Activated T-helper 9 cell treated with anti-CD3 and anti-CD28 coated beads, Interleukin-2, amount 50 U/mL, for 16 hours (primary cell): ENCODE measurements around the gene MDFIC2.

Experiments
- DNase-seq: peaks from one replicate; pipeline ENCODE4 v3.0.0-alpha.2; 2020; ENCODE audit warnings: low read depth

Gene MDFIC2

DNA sequence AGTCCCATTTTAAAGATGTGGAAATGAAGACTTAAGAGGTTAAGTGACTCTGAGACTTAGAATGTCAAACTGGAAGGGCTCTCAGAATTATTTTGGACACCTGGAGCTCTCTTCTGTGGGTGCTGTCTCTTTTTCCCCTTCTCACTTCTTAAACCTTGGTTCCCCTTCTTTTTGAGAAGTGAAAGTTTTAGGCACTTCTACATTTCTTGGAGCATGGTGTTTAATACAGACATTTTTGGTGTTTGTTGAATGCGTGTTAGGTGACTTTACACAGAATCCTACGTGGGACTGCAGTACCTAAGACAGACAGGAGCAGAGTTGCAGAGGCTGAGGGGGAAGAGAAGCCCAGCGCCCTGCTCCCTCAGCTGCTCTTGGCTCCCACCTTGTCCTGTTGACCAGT is 133.3 kb downstream of the MDFIC2 start:
- no peak for DNase-seq

GRCh38 chr3:70177881-70178645 is 134.4 kb downstream of the MDFIC2 start:
- no peak for DNase-seq

- no peak for DNase-seq
Measured at GRCh38 chr3:70176224-70176623, 136.2 kb downstream of the MDFIC2 start.

DNA sequence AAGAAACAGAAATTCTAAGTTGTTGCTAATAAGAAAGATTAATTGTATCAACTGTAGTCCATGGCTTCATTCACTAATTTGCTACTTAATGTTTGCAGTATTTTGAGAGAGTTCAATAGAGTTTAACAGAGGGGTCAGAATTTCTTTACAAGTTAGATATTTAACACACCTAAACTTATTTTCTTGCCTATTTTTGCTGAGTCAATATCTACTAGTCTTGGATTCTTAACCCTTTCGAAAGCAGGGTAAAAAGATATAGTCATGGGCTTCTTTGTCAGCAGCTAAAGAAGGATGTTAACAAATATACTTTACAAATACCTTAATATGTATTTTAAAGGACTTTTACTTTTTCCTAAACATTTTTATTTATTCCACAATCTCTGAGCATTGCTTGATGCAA is 155.6 kb downstream of the MDFIC2 start:
- DNase-seq, result no peak

GRCh38 chr3:70150599-70150998 is 161.8 kb downstream of the MDFIC2 start:
- no peak for DNase-seq

DNA sequence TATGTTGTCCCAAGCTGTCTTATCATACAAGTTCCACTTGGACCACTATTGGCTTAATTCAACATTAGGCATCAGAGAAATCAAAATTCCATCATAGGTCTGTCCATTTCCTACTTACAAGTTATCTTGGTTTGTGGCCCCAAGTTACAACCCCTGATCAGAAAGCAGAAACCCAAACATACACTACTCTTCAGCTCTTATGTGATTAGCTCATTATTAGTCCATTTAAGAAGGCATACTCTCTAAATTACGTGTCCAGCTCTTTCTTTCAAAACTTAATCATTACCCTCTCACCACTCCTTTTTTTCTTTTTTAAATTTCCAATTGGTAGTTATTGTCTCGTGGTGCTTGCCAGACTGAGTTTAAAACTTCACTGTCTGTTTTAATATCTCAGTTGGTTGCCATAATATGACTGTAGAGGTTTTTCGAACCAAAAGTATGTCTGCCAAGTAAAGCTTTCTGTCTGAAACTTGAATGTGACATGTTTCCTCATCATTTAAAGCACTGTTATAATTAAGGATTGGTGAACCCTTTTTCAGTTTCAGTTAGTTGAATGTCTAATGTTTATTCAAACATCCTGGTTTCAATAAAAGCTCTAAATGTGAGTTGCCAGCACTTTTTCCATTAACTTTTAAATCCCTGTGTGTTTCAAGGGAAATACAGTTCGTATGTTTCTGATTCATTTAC is 162.6 kb downstream of the MDFIC2 start:
- DNase-seq, result no peak
